HepG2 (cell line): ENCODE data around the gene ARFGEF3. TPM values are rescaled to one million over a fixed set of nuclear protein-coding genes. Genes with fewer than 3 reads are reported as not detected.

Experiments
- ATAC-seq: fragments of 200-7000 bp; cut with Tn5 transposase; 3 replicates; pipeline ENCODE4 v1.9.1; 2020; ENCODE audit warnings: mild to moderate bottlenecking, moderate library complexity
- BruUV-seq: library from RNA; stranded (reverse); fragments of 400-500 nt; replicated peaks from 2 replicates; lab custom pipeline; 2021; lab: Mats Ljungman, UMichigan
- CTCF ChIA-PET: fragments of 300-600 bp; formaldehyde crosslinking; extraction: SDS; loops from one replicate; lab custom pipeline; 2021; ENCODE audit warnings: low total read pairs, inconsistent platforms, low intra/inter-chr PET ratio; lab: Yijun Ruan, JAX
- POLR2A ChIA-PET: fragments of 350-600 bp; sonication (Branson Sonifier 250); formaldehyde crosslinking; loops from one replicate; lab custom pipeline; 2020; ENCODE audit warnings: antibody characterized with exemption, inconsistent platforms; lab: Yijun Ruan, JAX
- DNase-seq: peaks from one replicate; pipeline ENCODE4 v3.0.0-alpha.2; 2015; ENCODE audit warnings: low spot score
- FAIRE-seq: peaks from 3 replicates; lab custom pipeline; 2011; peaks lifted over from hg19 to GRCh38; lab: Jason Lieb, UNC
- H2AFZ ChIP-seq: one replicate; pipeline ENCODE4 v1.6.1; 2011; ENCODE audit warnings: low read length, inconsistent platforms
- H3K27ac ChIP-seq: fragments of 300-600 bp; 3 replicates; pipeline ENCODE4 v1.8.0; 2011; ENCODE audit warnings: mixed run types, mild to moderate bottlenecking, mixed read lengths, low read length, inconsistent platforms; ENCODE audit not compliant: insufficient read depth; ENCODE audit errors: extremely low read length
- H3K27me3 ChIP-seq, 2 experiments: fragments of 200-600 bp in 1 of 2; 2 replicates in 1 of 2; 3 replicates in 1 of 2; pipeline versions ENCODE4 v1.6.0 to v1.8.0; 2011; ENCODE audit warnings: low read length in 2 of 2, mild to moderate bottlenecking in 2 of 2, moderate library complexity in 2 of 2, inconsistent platforms in 1 of 2; ENCODE audit not compliant: insufficient read depth in 2 of 2, control insufficient read depth in 1 of 2
- H3K36me3 ChIP-seq, 2 experiments: fragments of 200-600 bp in 1 of 2; replicated peaks in 1 of 2; 2 replicates in 1 of 2; 3 replicates in 1 of 2; pipeline versions ENCODE4 v1.5.1 to v1.8.0; 2011; ENCODE audit warnings: low read length in 2 of 2, inconsistent platforms in 1 of 2; ENCODE audit not compliant: insufficient read depth in 2 of 2, control insufficient read depth in 1 of 2
- H3K4me1 ChIP-seq: 2 replicates; pipeline ENCODE4 v1.5.1; 2012; ENCODE audit warnings: low read length, inconsistent platforms; ENCODE audit not compliant: insufficient read depth
- H3K4me2 ChIP-seq: 2 replicates; pipeline ENCODE4 v1.6.0; 2011; ENCODE audit warnings: low read depth, low read length, inconsistent platforms
- H3K4me3 ChIP-seq, 3 experiments: fragments of 200-600 bp in 1 of 3; sonication (generic), shearing (Covaris generic) in 1 of 3; replicated peaks in 1 of 3; 2 replicates each; pipeline ENCODE4 v1.5.1; 2011 to 2016; ENCODE audit warnings: low read length in 3 of 3, inconsistent platforms in 2 of 3, low read depth in 2 of 3, mild to moderate bottlenecking in 2 of 3, control low read depth in 1 of 3, mixed read lengths in 1 of 3; ENCODE audit not compliant: insufficient read depth in 1 of 3
- H3K79me2 ChIP-seq: one replicate; pipeline ENCODE4 v1.6.1; 2011; ENCODE audit warnings: low read length, inconsistent platforms; ENCODE audit not compliant: insufficient read depth
- H3K9ac ChIP-seq: 2 replicates; pipeline ENCODE4 v1.6.0; 2011; ENCODE audit warnings: mild to moderate bottlenecking, low read depth, low read length, inconsistent platforms; ENCODE audit not compliant: insufficient read depth
- H3K9me3 ChIP-seq: 2 replicates; pipeline ENCODE4 v1.5.1; 2012; ENCODE audit warnings: mild to moderate bottlenecking, low read length
- H4K20me1 ChIP-seq: 2 replicates; pipeline ENCODE4 v1.6.0; 2011; ENCODE audit warnings: inconsistent platforms, mild to moderate bottlenecking, low read length, moderate library complexity; ENCODE audit not compliant: insufficient read depth
- ATF7-NPFF ChIP-seq: sonication (generic); formaldehyde crosslinking; IDR thresholded peaks from 2 replicates; pipeline ENCODE4 v1.8.1; 2023; ENCODE audit warnings: mild to moderate bottlenecking, low read depth, missing genetic modification reagents, moderate library complexity
- ISX ChIP-seq: sonication (generic); formaldehyde crosslinking; conservative IDR thresholded peaks from 2 replicates; pipeline ENCODE4 v1.5.0; 2020; ENCODE audit warnings: missing genetic modification reagents
- TBX2 ChIP-seq: sonication (generic); formaldehyde crosslinking; IDR thresholded peaks from 2 replicates; pipeline ENCODE4 v1.5.0; 2020; ENCODE audit warnings: missing genetic modification reagents, mild to moderate bottlenecking, borderline replicate concordance
- ZNF124 ChIP-seq: sonication (generic); formaldehyde crosslinking; IDR thresholded peaks from 2 replicates; pipeline ENCODE4 v1.4.0; 2020; ENCODE audit warnings: missing genetic modification reagents
- ZNF546 ChIP-seq: sonication (generic); formaldehyde crosslinking; conservative IDR thresholded peaks from 2 replicates; pipeline ENCODE4 v1.8.1; 2023; ENCODE audit warnings: mild to moderate bottlenecking, missing genetic modification reagents
- ZNF749 ChIP-seq: sonication (generic); formaldehyde crosslinking; IDR thresholded peaks from 2 replicates; pipeline ENCODE4 v1.8.0; 2022; ENCODE audit warnings: mild to moderate bottlenecking, missing genetic modification reagents, moderate library complexity, borderline replicate concordance
- WGBS: methylation state at CpG from one replicate; pipeline ENCODE4 v1.1.6; 2017; ENCODE audit warnings: low lambda C conversion rate; 5-methylcytosine and 5-hydroxymethylcytosine counted together
- in situ Hi-C: cut with HindIII; loops from 2 replicates; pipeline ENCODE4 v1.10.0; 2017; ENCODE audit warnings: low pct_unique_long_range_greater_than_20kb; ENCODE audit not compliant: extremely low pct_ligation_motif_present
- intact Hi-C: fragments of 100-400 bp; cut with micrococcal nuclease; formaldehyde crosslinking; loops from one replicate; pipeline ENCODE4 v1.10.0; 2022; ENCODE audit not compliant: unreplicated experiment
- polyA plus RNA-seq, 8 experiments: library from polyadenylated mRNA; depleted of rRNA in 3 of 8; stranded (reverse) in 7 of 8; unstranded in 1 of 8; fragments of >200 nt; fragmentation: Illumina TruSeq in 4 of 8; extraction: Trizol in 4 of 8; gene quantifications; 2 replicates each; pipeline versions ENCODE4 v1.2.1 to v1.2.3, GENCODE V29; 2011 to 2016; ENCODE audit warnings: low read depth in 4 of 8, missing spikeins in 1 of 8, mixed read lengths in 1 of 8; ENCODE audit not compliant: insufficient read depth in 1 of 8
- total RNA-seq, 5 experiments: library from RNA; depleted of rRNA; stranded (reverse); fragments of >200 nt; fragmentation: Illumina TruSeq; extraction: Trizol; gene quantifications; 2 replicates each; pipeline ENCODE4 v1.2.3, GENCODE V29; 2016; ENCODE audit warnings: low read depth in 1 of 5
- TF ChIP-seq, protein P1 (sequence below): sonication (generic); formaldehyde crosslinking; IDR thresholded peaks from 2 replicates; pipeline ENCODE4 v1.4.0; 2020; ENCODE audit warnings: mild to moderate bottlenecking, missing genetic modification reagents
- TF ChIP-seq, protein P2 (sequence below): sonication (generic); formaldehyde crosslinking; IDR thresholded peaks from one replicate; pipeline ENCODE4 v1.5.1; 2020; ENCODE audit warnings: mild to moderate bottlenecking, missing genetic modification reagents; ENCODE audit errors: not compliant biosample characterization
- TF ChIP-seq, protein P3 (sequence below): sonication (generic); formaldehyde crosslinking; IDR thresholded peaks from 2 replicates; pipeline ENCODE4 v1.5.1; 2020; ENCODE audit warnings: missing genetic modification reagents, mild to moderate bottlenecking, borderline replicate concordance

ARFGEF3 gene
- total and polyA plus RNA-seq, 2 of the 13 experiments (the other 11 are each of a cell fraction or from before 2014, with no cell fraction given): 0.60 to 2.6 TPM

DNA sequence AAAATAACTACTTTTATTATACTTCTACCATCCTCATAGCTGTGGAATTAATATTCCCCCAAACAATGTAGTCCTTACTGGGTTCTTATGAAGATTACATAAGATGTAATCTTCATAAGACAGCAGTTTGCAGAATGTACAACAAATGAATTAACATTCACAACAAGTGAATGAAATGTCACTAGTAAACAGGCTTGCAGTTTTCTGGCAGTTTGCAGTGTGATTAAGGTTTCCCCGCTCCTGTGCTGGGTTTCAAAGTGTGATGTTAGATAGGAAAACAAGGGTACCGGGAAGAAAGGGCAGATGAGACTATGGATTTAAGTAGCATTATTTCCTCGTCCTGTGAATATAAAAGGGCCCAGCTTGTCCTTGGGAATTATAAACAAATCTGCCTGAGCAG is 22.5 kb downstream of the ARFGEF3 start:
- no TSS peak for BruUV-seq
- H3K4me1 ChIP-seq: peaks cover 26% of the 10 kb centered on the region
- TF ChIP-seq ATF7-NPFF (CRISPR knock-in tag): no peak
- no peak for TF ChIP-seq ZNF749 (CRISPR knock-in tag)
- TF ChIP-seq ISX: no peak
- TF ChIP-seq, protein P1, sequence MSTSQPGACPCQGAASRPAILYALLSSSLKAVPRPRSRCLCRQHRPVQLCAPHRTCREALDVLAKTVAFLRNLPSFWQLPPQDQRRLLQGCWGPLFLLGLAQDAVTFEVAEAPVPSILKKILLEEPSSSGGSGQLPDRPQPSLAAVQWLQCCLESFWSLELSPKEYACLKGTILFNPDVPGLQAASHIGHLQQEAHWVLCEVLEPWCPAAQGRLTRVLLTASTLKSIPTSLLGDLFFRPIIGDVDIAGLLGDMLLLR (CRISPR knock-in tag): no peak
- TF ChIP-seq ZNF124: no peak
- TF ChIP-seq TBX2 (CRISPR knock-in tag): no peak
- no peak for TF ChIP-seq ZNF546 (CRISPR knock-in tag)
- TF ChIP-seq, protein P2, sequence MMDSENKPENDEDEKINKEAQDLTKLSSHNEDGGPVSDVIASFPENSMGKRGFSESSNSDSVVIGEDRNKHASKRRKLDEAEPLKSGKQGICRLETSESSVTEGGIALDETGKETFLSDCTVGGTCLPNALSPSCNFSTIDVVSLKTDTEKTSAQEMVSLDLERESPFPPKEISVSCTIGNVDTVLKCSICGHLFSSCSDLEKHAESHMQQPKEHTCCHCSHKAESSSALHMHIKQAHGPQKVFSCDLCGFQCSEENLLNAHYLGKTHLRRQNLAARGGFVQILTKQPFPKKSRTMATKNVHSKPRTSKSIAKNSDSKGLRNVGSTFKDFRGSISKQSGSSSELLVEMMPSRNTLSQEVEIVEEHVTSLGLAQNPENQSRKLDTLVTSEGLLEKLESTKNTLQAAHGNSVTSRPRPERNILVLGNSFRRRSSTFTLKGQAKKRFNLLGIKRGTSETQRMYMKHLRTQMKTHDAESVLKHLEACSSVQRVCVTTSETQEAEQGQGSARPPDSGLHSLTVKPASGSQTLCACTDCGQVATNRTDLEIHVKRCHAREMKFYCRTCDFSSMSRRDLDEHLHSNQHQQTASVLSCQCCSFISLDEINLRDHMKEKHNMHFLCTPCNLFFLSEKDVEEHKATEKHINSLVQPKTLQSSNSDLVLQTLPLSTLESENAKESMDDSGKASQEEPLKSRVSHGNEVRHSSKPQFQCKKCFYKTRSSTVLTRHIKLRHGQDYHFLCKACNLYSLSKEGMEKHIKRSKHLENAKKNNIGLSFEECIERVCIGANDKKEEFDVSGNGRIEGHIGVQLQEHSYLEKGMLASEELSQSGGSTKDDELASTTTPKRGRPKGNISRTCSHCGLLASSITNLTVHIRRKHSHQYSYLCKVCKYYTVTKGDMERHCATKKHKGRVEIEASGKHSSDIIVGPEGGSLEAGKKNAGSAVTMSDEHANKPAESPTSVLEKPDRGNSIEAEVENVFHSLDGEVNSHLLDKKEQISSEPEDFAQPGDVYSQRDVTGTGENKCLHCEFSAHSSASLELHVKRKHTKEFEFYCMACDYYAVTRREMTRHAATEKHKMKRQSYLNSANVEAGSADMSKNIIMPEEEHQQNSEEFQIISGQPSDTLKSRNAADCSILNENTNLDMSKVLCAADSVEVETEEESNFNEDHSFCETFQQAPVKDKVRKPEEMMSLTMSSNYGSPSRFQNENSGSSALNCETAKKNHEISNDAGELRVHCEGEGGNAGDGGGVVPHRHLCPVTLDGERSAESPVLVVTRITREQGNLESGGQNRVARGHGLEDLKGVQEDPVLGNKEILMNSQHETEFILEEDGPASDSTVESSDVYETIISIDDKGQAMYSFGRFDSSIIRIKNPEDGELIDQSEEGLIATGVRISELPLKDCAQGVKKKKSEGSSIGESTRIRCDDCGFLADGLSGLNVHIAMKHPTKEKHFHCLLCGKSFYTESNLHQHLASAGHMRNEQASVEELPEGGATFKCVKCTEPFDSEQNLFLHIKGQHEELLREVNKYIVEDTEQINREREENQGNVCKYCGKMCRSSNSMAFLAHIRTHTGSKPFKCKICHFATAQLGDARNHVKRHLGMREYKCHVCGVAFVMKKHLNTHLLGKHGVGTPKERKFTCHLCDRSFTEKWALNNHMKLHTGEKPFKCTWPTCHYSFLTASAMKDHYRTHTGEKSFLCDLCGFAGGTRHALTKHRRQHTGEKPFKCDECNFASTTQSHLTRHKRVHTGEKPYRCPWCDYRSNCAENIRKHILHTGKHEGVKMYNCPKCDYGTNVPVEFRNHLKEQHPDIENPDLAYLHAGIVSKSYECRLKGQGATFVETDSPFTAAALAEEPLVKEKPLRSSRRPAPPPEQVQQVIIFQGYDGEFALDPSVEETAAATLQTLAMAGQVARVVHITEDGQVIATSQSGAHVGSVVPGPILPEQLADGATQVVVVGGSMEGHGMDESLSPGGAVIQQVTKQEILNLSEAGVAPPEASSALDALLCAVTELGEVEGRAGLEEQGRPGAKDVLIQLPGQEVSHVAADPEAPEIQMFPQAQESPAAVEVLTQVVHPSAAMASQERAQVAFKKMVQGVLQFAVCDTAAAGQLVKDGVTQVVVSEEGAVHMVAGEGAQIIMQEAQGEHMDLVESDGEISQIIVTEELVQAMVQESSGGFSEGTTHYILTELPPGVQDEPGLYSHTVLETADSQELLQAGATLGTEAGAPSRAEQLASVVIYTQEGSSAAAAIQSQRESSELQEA (CRISPR knock-in tag): no peak
- TF ChIP-seq, protein P3, sequence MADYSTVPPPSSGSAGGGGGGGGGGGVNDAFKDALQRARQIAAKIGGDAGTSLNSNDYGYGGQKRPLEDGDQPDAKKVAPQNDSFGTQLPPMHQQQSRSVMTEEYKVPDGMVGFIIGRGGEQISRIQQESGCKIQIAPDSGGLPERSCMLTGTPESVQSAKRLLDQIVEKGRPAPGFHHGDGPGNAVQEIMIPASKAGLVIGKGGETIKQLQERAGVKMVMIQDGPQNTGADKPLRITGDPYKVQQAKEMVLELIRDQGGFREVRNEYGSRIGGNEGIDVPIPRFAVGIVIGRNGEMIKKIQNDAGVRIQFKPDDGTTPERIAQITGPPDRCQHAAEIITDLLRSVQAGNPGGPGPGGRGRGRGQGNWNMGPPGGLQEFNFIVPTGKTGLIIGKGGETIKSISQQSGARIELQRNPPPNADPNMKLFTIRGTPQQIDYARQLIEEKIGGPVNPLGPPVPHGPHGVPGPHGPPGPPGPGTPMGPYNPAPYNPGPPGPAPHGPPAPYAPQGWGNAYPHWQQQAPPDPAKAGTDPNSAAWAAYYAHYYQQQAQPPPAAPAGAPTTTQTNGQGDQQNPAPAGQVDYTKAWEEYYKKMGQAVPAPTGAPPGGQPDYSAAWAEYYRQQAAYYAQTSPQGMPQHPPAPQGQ (CRISPR knock-in tag): no peak
- TF ChIP-seq, all 625 proteins: peak for 0
- Histone ChIP-seq H2AFZ (no peak overlapping the region), H3K9ac (no peak overlapping the region), H3K36me3 (no peaks in the 10 kb centered on the region), H3K27ac (no peak overlapping the region), H4K20me1 (no peaks in the 10 kb centered on the region), H3K79me2 (no peaks in the 10 kb centered on the region), H3K9me3 (no peaks in the 10 kb centered on the region), H3K27me3 (no peaks in the 10 kb centered on the region; a peak in 1 of 5 replicates), H3K4me3 (no peak overlapping the region), H3K4me2 (no peak overlapping the region)
- DNase-seq (no peak), ATAC-seq (no peak), FAIRE-seq (no peak)
- intact Hi-C loops (no loop called here), in situ Hi-C loops (no loop called here)
- POLR2A ChIA-PET: no interaction called here
- CTCF ChIA-PET: no interaction called here
- WGBS: 65% methylated on average over 3 of the region's 3 CpGs
